H1 (cell line): ENCODE results near the gene ITGB2. TPM values are rescaled to one million over a fixed set of nuclear protein-coding genes. Genes with fewer than 3 reads are reported as not detected.

ENCODE experiments used
- CTCF ChIA-PET: fragments of 300-600 bp; sonication (Branson Sonifier 250); formaldehyde crosslinking; loops from one replicate; lab custom pipeline; 2021; ENCODE audit not compliant: partially characterized antibody; lab: Charles Lee
- POLR2A ChIA-PET: fragments of 300-600 bp; sonication (Branson Sonifier 250); formaldehyde crosslinking; loops from one replicate; lab custom pipeline; 2021; ENCODE audit warnings: inconsistent platforms; ENCODE audit not compliant: partially characterized antibody; lab: Charles Lee
- DNase-seq, 2 experiments: peaks; one replicate each; pipeline versions ENCODE4 v3.0.0 to v3.0.0-alpha.2; 2010 to 2022; ENCODE audit warnings: low spot score in 2 of 2, low read depth in 1 of 2, mixed read lengths in 1 of 2
- FAIRE-seq: peaks from 2 replicates; lab custom pipeline; 2011; peaks lifted over from hg19 to GRCh38; lab: Jason Lieb, UNC
- H2AFZ ChIP-seq: 2 replicates; pipeline ENCODE4 v1.8.1; 2012; ENCODE audit warnings: low read length, inconsistent platforms
- H2AK5ac ChIP-seq: 2 replicates; pipeline ENCODE4 v1.6.1; 2013; ENCODE audit warnings: low read depth, low read length
- H2BK120ac ChIP-seq: replicated peaks from 2 replicates; pipeline ENCODE3; 2013; ENCODE audit warnings: low read depth, low read length, inconsistent platforms
- H2BK12ac ChIP-seq: 2 replicates; pipeline ENCODE4 v1.6.1; 2013; ENCODE audit warnings: low read depth, low read length
- H2BK15ac ChIP-seq: 2 replicates; pipeline ENCODE4 v1.6.1; 2013; ENCODE audit warnings: low read length
- H2BK20ac ChIP-seq: 2 replicates; pipeline ENCODE4 v1.6.1; 2013; ENCODE audit warnings: low read length
- H2BK5ac ChIP-seq: 2 replicates; pipeline ENCODE4 v1.6.1; 2013; ENCODE audit warnings: low read depth, low read length
- H3K14ac ChIP-seq: 2 replicates; pipeline ENCODE4 v1.6.1; 2013; ENCODE audit warnings: inconsistent platforms; ENCODE audit not compliant: insufficient read length
- H3K18ac ChIP-seq: 2 replicates; pipeline ENCODE4 v1.6.1; 2013; ENCODE audit warnings: low read length; ENCODE audit errors: extremely low read depth
- H3K23ac ChIP-seq: 2 replicates; pipeline ENCODE4 v1.6.1; 2013; ENCODE audit warnings: inconsistent platforms; ENCODE audit not compliant: insufficient read length
- H3K23me2 ChIP-seq: 2 replicates; pipeline ENCODE4 v1.6.1; 2013; ENCODE audit warnings: low read depth, low read length
- H3K27ac ChIP-seq: 2 replicates; pipeline ENCODE4 v1.6.1; 2011; ENCODE audit warnings: low read depth, low read length, inconsistent platforms
- H3K27me3 ChIP-seq, 4 experiments: replicated peaks in 1 of 4; 1 replicate in 1 of 4; 2 replicates in 3 of 4; pipeline versions ENCODE4 v1.6.1 to v1.8.1; 2011 to 2013; ENCODE audit warnings: low read length in 3 of 4, mild to moderate bottlenecking in 3 of 4, inconsistent platforms in 2 of 4, mixed read lengths in 2 of 4, moderate library complexity in 1 of 4; ENCODE audit not compliant: control insufficient read depth in 3 of 4, insufficient read depth in 3 of 4; ENCODE audit errors: extremely low read depth in 1 of 4
- H3K36me3 ChIP-seq, 4 experiments: 2 replicates each; pipeline versions ENCODE4 v1.6.1 to v1.8.1; 2011 to 2013; ENCODE audit warnings: mild to moderate bottlenecking in 4 of 4, low read length in 3 of 4, moderate library complexity in 2 of 4, control low read depth in 1 of 4, inconsistent platforms in 1 of 4; ENCODE audit not compliant: insufficient read depth in 4 of 4, control insufficient read depth in 2 of 4
- H3K4ac ChIP-seq: replicated peaks from 2 replicates; pipeline ENCODE3; 2013; ENCODE audit warnings: low read length, low read depth, mixed read lengths, inconsistent platforms; ENCODE audit not compliant: insufficient read length
- H3K4me1 ChIP-seq, 4 experiments: replicated peaks in 1 of 4; 1 replicate in 1 of 4; 2 replicates in 3 of 4; pipeline versions ENCODE4 v1.6.1 to v1.8.1; 2011 to 2013; ENCODE audit warnings: low read length in 3 of 4, inconsistent platforms in 2 of 4, mixed read lengths in 1 of 4; ENCODE audit not compliant: insufficient read depth in 4 of 4, control insufficient read depth in 3 of 4
- H3K4me2 ChIP-seq, 2 experiments: 2 replicates each; pipeline versions ENCODE4 v1.6.1 to v1.8.1; 2011 to 2013; ENCODE audit warnings: low read depth in 2 of 2, low read length in 2 of 2, control low read depth in 1 of 2, inconsistent platforms in 1 of 2, mild to moderate bottlenecking in 1 of 2; ENCODE audit not compliant: insufficient read depth in 1 of 2
- H3K4me3 ChIP-seq, 4 experiments: fragments of 200-600, 300-600 bp in 1 of 4; sonication (generic), shearing (Covaris generic), sonication (Bioruptor Twin) in 1 of 4; 2 replicates each; pipeline versions ENCODE4 v1.5.1 to v1.8.1; 2011 to 2016; ENCODE audit warnings: low read length in 4 of 4, low read depth in 3 of 4, control low read depth in 2 of 4, inconsistent platforms in 2 of 4, mild to moderate bottlenecking in 2 of 4, mixed read lengths in 1 of 4, moderate library complexity in 1 of 4; ENCODE audit not compliant: insufficient read depth in 2 of 4; ENCODE audit errors: extremely low read depth in 1 of 4
- H3K56ac ChIP-seq: replicated peaks from 2 replicates; pipeline ENCODE3; 2013; ENCODE audit warnings: low read depth, mild to moderate bottlenecking, mixed read lengths, low read length, inconsistent platforms; ENCODE audit not compliant: insufficient read length
- H3K79me1 ChIP-seq: 2 replicates; pipeline ENCODE4 v1.6.1; 2013; ENCODE audit warnings: low read depth, low read length, control low read depth
- H3K79me2 ChIP-seq, 2 experiments: 2 replicates each; pipeline versions ENCODE4 v1.6.1 to v1.8.1; 2012 to 2013; ENCODE audit warnings: low read length in 2 of 2, mild to moderate bottlenecking in 2 of 2, inconsistent platforms in 1 of 2; ENCODE audit not compliant: insufficient read depth in 2 of 2, control insufficient read depth in 1 of 2
- H3K9ac ChIP-seq, 4 experiments: replicated peaks in 1 of 4; 1 replicate in 1 of 4; 2 replicates in 3 of 4; pipeline versions ENCODE4 v1.6.1 to v1.8.1; 2011 to 2013; ENCODE audit warnings: low read depth in 3 of 4, low read length in 3 of 4, control low read depth in 2 of 4, mild to moderate bottlenecking in 2 of 4, moderate library complexity in 2 of 4, inconsistent platforms in 1 of 4; ENCODE audit errors: extremely low read depth in 1 of 4
- H3K9me3 ChIP-seq, 2 experiments: 2 replicates each; pipeline versions ENCODE4 v1.6.1 to v1.8.1; 2012 to 2013; ENCODE audit warnings: mild to moderate bottlenecking in 2 of 2, moderate library complexity in 2 of 2, control low read depth in 1 of 2, inconsistent platforms in 1 of 2, low read depth in 1 of 2, low read length in 1 of 2, mixed read lengths in 1 of 2; ENCODE audit not compliant: insufficient read depth in 2 of 2
- H4K20me1 ChIP-seq, 2 experiments: replicated peaks in 1 of 2; 2 replicates each; pipeline versions ENCODE3 to v1.8.1; 2011 to 2013; ENCODE audit warnings: inconsistent platforms in 2 of 2, low read length in 2 of 2, mild to moderate bottlenecking in 1 of 2; ENCODE audit not compliant: insufficient read depth in 2 of 2, control insufficient read depth in 1 of 2
- H4K5ac ChIP-seq: 2 replicates; pipeline ENCODE4 v1.6.1; 2013; ENCODE audit warnings: low read length, low read depth, mixed read lengths, inconsistent platforms; ENCODE audit not compliant: insufficient read length
- H4K8ac ChIP-seq: 2 replicates; pipeline ENCODE4 v1.8.0; 2013; ENCODE audit warnings: mild to moderate bottlenecking, moderate library complexity, low read length, inconsistent platforms; ENCODE audit not compliant: insufficient read depth; ENCODE audit errors: extremely low read depth
- H4K91ac ChIP-seq: replicated peaks from 2 replicates; pipeline ENCODE3; 2013; ENCODE audit warnings: low read length, mixed read lengths, inconsistent platforms; ENCODE audit not compliant: insufficient read length
- KDM4A ChIP-seq: IDR thresholded peaks from one replicate; pipeline ENCODE4 v1.7.1; 2012; ENCODE audit warnings: low read depth, mild to moderate bottlenecking, moderate library complexity, low read length, inconsistent platforms; ENCODE audit not compliant: severe bottlenecking
- MAFK ChIP-seq: IDR thresholded peaks from 2 replicates; pipeline ENCODE4 v1.6.1; 2012; ENCODE audit warnings: low read depth, mild to moderate bottlenecking, improper control_type of control experiment, low read length
- WGBS, 2 experiments: shearing (Covaris generic) in 1 of 2; methylation state at CpG; one replicate each; pipeline versions ENCODE4 v1.1.6 to v1.1.7; 2013 to 2015; ENCODE audit warnings: low lambda C conversion rate in 2 of 2, mixed read lengths in 2 of 2, inconsistent platforms in 1 of 2, low coverage in 1 of 2, missing lambda C conversion rate in 1 of 2; ENCODE audit not compliant: insufficient replicate concordance in 2 of 2, insufficient coverage in 1 of 2, insufficient read length in 1 of 2; ENCODE audit errors: extremely low coverage in 1 of 2, missing lambda C conversion rate in 1 of 2; 5-methylcytosine and 5-hydroxymethylcytosine counted together
- polyA plus RNA-seq, 7 experiments: library from polyadenylated mRNA; depleted of rRNA in 3 of 7; stranded (reverse) in 5 of 7; unstranded in 2 of 7; fragments of >200 nt in 5 of 7; fragments of 200-250 nt in 2 of 7; gene quantifications; 1 replicate in 5 of 7; 2 replicates in 1 of 7; 4 replicates in 1 of 7; pipeline versions ENCODE4 v1.2.1 to v1.2.3, GENCODE V29; 2011 to 2013; ENCODE audit warnings: missing spikeins in 2 of 7, mixed read lengths in 2 of 7
- total RNA-seq: library from RNA; stranded (reverse); fragmentation: NEBNext Ultra II Directional; extraction: Animal tissue kit (Norgen Biotek cat#: 25700); gene quantifications from 2 replicates; pipeline ENCODE4 v1.2.1, GENCODE V29; 2021

The ITGB2 gene
- total and polyA plus RNA-seq, 2 of the 8 experiments (the other 6 are each of a cell fraction or from before 2014, with no cell fraction given) = 0.24 to 0.63 TPM

DNA sequence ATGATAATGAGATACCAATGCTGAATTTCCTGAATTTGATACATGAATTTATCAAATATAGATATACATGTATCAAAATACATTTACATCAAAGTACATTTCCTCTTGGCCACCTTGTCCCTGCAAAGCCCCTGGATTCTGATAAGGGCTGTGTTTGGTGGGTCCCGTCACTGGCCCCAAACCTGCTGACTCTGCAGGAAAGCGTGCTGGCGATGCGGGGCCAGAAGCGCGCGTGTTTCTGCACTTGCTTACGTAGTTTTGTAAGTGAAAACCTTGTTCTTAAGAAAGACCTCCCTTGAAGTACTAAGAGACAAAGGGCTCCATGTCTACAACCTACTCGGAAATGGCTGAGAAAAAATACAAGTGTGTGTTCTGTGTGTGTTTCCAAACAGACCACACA, 11.0 kb downstream of the ITGB2 start:
- Histone ChIP-seq H2BK20ac (no peak overlapping the region), H3K79me2 (no peaks in the 10 kb centered on the region), H3K14ac (no peak overlapping the region), H3K27ac (no peak overlapping the region), H3K18ac (no peak overlapping the region)
- TF ChIP-seq MAFK = peak; percentile 63
- TF ChIP-seq KDM4A = no peak
- TF ChIP-seq, all 59 proteins: peak for 1
- Histone ChIP-seq H2BK5ac (no peak overlapping the region), H4K20me1 (peaks cover 0 to under 1% of the 10 kb centered on the region in 2 experiments), H3K36me3 (no peaks in the 10 kb centered on the region), H2BK15ac (no peak overlapping the region), H3K4me1 (peaks cover 0 to 11% (median 0%) of the 10 kb centered on the region in 4 experiments; a peak in 3 of 7 replicates), H2AK5ac (no peak overlapping the region), H2BK12ac (no peak overlapping the region), H3K9ac (no peak overlapping the region), H4K91ac (no peak overlapping the region), H3K23me2 (peaks cover 3% of the 10 kb centered on the region; the same call in 1 of the 2 replicates), H3K27me3 (peaks cover 0 to 4% (median 1%) of the 10 kb centered on the region in 4 experiments; a peak in 1 of 7 replicates), H3K56ac (no peak overlapping the region), H3K23ac (no peak overlapping the region), H3K79me1 (no peaks in the 10 kb centered on the region), H2BK120ac (no peak overlapping the region), H3K4me3 (no peak overlapping the region), H3K9me3 (no peaks in the 10 kb centered on the region), H3K4me2 (no peak overlapping the region), H4K8ac (peak overlapping the region; percentile 18; the same call in 1 of the 2 replicates), H4K5ac (no peak overlapping the region), H2AFZ (no peak overlapping the region), H3K4ac (no peak overlapping the region)
- CTCF ChIA-PET = interaction anchor here (0.9 to 4.4 kb wide), 3 partner anchors 10 to 17 kb away, joined by 3 to 28 read pairs (median 5); no protein-coding TSS in a partner anchor
- DNase-seq (no peak), FAIRE-seq (no peak)
- POLR2A ChIA-PET = interaction anchor here (0.9 to 1.0 kb wide), 2 partner anchors 26 to 75 kb away, joined by 3 to 5 read pairs; no protein-coding TSS in a partner anchor
- WGBS, 2 experiments = 91% methylated on average over 9 of the region's 9 CpGs; no CpG with 5 or more reads in 1 of the 2 experiments
